Hematopoietic multipotent progenitor cell (in vitro differentiated cells): Measurements from ENCODE around the gene FLNC. TPM values are rescaled to one million over a fixed set of nuclear protein-coding genes. Genes with fewer than 3 reads are reported as not detected.

Source experiments
- DNase-seq, 3 donors: peaks; one replicate each; pipeline ENCODE4 v3.0.0-alpha.2; 2011 to 2015; ENCODE audit warnings: low read depth in 2 of 3, low spot score in 2 of 3
- total RNA-seq: library from RNA; depleted of rRNA; stranded (reverse); fragments of >200 nt; gene quantifications from one replicate; pipeline ENCODE4 v1.2.3, GENCODE V29; 2012

Gene FLNC
- total RNA-seq, 1 donor = 0.27 TPM

DNA sequence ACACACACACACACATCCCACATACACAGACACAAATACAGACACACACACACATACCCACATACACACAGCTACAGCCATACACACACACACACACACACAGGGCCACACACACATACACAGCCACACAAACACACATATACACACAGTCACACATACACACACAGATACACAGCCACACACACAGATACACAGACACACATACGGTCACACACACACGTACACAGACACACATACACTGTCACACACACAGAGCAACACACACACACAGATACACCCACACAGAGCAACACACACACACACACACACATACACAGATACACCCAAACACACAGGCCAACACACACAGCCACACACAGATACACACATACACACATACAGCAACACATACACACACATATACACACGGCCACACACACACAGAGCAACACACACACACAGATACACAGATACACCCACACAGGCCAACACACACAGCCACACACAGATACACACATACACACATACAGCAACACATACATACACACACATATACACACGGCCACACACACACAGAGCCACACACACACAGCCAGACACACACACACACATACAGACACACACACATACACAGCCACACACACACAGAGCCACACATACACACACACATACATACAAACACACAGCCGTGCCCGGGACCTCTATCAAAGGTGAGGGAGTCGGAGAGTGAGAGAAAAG lies 58.0 kb downstream of the FLNC start:
- DNase-seq = no peak

GRCh38 chr7:128888756-128889095 lies 58.5 kb downstream of the FLNC start:
- no peak for DNase-seq

GRCh38 chr7:128889121-128889520 lies 58.9 kb downstream of the FLNC start:
- no peak for DNase-seq

GRCh38 chr7:128890306-128891109 lies 60.3 kb downstream of the FLNC start:
- DNase-seq = no peak

DNA sequence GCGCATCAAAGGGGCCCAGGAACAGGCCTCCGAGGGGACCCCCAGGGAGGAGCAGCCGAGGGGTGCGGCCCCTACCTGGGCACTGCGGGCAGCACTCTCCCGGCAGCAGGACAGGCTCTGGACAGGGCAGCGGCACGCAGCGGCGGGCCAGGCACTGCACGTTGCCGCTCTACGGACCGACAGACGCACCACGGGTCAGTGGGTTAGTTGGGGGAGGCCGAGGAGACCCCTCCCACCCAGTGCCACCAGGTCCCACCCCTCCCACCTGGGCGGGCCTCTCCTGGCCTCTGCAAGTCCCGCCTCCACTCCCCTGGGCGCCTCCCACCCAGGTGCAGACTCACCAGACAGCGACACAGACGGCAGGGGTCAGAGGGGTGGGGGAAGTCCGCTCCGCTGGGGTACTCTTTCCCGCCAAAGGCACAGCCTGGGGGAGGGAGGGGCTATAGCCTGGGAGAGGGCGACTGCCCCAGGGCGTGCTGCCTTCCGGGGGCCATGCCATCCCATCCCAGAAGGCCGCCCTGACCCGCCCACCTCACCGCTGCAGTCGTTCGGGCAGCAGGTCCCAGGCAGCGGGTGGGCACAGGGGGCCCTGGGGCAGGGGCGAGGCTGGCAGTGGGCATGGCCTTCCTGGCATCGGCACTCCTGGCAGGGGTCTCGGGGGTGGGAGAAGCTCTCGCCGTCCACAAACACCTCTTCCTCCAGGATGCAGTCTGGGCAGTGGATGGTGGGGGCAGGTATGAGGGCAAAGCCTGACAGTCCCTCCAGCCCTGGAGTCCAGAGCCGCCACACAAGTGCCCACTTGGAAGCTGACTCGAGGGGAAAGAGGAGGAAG lies 61.1 kb downstream of the FLNC start:
- DNase-seq = peak in 1 of 3 donors; percentile 22

DNA sequence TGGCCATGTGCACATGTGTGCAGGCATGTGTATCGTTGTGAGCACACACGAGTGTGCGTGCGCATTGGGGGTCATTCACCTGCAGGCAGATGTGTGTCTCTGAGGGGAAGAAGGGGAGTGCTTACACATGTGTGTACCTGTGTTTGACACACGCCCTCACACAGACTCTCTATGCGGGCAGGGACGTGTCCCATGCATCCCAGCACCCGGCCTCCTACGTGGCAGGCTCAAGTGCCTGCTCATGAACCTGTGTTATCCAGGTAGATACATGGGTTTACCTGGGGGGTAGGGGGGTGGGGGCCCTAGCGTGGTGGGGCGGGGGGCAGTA lies 61.7 kb downstream of the FLNC start:
- no peak for DNase-seq

GRCh38 chr7:128892521-128893250 lies 62.5 kb downstream of the FLNC start:
- DNase-seq = no peak

DNA sequence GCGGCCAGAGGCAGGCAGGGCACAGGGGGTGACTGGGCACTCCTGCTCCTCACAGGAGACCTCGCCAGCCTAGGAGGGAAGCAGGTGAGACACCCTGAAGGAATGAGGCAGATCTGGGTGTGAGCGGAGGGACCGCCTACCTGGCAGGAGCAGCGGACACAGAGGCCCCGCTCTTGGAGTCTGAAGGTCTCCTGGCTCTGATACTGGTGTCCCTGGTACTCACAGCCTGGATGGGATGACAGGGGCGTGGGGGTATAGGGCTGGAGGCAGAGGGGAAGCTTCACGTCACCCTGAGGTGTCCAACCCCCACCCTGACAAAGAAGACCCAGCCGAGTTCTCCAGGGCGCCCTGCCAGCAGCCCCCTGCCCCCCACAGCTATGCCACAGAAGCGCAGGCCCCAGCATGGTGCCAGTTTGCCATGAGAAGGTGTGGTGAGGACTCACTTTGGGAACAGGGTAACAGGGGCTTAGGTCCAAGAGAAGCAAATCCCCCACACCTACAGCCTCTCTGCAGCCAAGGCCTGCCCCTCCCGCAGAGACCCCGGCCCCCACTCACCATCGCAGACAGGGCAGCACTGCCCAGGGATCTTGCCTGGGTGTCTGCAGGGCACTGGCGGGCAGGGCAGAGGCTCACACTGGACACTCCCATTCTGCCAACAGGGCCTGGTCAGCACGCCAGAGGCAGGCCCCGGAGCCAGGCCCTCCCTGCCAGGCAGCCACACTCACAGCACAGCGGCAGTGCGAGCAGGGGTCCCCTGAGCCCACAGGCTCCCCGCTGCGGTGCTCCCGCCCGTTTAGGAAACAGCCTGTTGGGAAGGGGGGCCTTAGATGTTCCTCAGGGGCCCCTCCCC lies 63.3 kb downstream of the FLNC start:
- no peak for DNase-seq

GRCh38 chr7:128894101-128894440 lies 63.9 kb downstream of the FLNC start:
- no peak for DNase-seq

DNA sequence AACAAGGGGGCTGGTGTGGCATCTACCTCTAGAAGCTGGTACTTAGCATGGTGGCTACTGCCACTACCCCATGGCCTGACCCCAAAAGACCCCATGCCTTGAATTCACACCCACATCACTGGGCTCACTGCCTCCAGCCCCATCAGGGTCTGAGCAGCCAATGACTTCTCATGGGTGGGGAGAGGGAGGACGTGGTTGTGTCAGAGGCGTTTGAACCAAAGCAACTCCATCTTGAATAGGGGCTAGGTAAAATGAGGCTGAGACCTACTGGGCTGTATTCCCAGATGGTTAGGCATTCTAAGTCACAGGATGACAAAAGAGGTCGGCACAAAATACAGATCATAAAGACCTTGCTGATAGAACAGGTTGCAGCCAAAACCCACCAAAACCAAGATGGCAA lies 65.1 kb downstream of the FLNC start:
- DNase-seq = no peak

GRCh38 chr7:128899392-128899791 lies 69.2 kb downstream of the FLNC start:
- no peak for DNase-seq

DNA sequence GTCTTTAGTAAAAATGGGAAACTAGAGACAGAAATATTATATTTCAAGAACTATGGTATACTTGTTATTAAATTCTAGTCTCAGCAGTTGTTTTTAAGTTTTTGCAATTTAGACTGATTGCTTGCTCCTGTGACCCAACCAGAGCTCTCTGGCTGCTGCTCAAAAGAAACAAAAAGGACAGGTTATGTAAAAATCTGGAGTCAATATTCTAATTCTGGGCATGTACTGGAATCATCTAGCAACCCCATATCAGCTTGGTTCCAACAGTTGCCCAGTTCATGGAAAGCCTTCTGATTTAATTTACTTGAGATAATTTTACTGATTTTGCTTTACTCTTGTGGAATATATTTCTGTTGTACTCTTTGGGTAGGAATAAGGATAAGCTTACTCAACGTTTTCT lies 70.0 kb downstream of the FLNC start:
- no peak for DNase-seq

DNA sequence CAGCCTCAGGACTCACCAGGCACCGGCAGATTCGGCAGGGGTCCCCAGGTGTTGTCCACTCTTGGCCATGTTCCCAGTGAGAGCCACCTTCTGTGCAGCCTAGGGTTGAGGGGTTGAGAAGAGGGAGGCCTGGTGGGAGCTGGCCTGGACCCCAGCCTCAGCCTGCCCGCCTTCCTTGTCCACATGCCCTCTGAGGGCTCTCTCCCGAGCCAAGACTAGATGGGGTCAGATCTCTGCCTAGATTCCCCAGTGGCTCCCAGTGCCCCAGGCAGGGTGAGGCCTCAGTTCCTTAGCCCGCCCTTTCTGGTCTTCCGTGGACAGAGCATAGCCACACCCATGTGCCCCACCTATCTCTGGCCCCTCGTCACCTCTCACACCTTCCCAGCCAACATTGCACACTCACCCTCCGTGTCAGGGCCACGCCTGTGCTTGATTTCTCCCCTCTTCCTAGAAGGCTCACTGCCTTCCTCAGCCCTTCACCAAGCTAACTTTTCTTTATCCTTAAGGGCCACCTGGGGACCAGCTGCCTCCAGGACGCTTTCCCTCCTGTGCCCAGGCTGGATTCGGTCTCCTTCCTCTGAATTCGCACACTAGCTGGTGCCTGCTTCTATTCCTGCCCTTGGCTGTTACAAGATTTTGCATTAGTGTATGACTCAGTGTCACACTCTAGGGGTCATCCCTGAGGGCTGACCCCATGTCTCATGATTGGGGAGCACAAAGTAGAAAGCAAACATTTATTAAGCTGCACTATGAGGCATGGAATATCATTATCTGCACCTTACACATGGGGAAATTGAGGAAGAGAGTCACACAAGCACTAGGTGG lies 72.8 kb downstream of the FLNC start:
- DNase-seq = no peak

DNA sequence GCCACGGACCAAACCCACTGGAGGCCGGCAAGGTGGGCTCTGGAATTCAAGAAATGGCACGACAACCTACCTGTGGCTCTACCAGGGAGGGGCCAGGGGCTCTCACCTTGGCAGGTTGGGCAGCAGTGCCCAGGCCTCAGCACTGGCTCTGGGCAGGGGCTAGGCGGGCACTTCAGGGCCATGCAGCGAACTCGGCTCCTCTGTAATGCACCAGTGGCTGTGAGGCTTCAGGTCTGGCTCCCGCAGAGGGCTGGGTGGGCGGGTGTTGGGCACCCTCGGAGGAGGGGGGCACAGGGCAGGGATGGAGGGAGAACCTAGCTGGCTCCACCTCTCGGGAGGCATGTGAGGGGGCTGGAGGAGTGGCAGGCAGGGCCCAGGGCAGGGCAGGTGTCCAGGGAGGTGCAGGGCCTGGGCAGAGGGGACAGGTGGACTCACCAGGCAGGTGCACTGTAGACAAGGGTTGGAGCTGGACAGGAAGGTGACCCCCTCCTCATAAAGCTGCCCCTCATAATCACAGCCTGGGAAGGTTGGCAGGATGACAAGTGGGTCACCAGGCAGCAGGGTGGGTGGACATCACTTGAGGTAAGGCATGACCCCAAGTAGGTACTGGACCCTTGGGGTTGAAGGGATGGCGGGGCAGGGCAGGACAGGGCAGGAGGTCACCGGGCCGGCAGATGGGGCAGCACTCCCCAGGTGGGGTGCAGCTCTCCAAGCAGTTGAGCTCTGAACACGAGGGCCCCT lies 73.6 kb downstream of the FLNC start:
- no peak for DNase-seq

GRCh38 chr7:128904381-128905197 lies 74.4 kb downstream of the FLNC start:
- DNase-seq = peak in 2 of 3 donors; percentile 67 to 88

DNA sequence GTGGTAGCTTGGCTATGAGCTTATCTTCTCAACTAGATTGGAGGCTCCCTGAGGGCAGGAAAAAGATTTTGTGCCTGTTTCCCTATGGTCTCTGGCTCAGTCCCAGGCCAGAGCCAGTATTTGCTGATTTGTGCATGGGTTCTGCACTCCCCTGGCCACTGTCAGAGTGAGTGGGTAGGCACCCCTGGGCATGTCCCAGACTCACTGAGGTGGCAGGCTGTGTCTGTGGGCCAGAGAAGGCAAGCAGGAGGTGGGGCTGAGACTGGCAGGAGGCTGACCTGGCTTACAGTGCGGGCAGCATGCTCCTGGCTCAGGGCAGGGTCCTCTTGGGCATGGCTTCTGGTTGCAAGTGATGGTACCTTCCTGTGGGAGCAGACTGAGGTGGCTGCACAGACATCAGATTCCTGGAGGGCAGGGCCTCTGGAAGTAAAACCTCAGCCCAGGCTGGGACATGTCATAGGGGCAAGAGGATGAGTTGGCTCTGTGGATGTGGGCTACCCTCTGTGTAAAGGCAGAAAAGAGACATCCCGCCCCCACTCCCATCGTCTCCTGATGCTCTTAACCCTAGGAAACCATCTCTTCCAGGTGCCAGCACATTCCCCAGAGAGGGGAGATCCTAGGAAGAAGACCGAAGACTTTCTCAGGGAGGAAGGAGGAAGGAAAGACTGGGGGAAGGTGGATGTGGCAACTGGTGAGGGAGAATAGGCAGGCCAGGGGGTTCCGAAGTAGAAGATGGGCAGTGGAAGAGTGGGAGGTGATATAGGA lies 76.0 kb downstream of the FLNC start:
- DNase-seq = no peak
